NCI-H1092 (cell line): ENCODE results near the gene CHAD.

Source experiments
- DNase-seq: peaks from one replicate; lab custom pipeline; 2025; lab: John Stamatoyannopoulos, UW

CHAD gene

GRCh38 chr17:50458701-50459676 is 9.7 kb downstream of the CHAD start:
- no peak for DNase-seq

- DNase-seq, result no peak
These were observed 10.4 kb downstream of the CHAD start for GRCh38 chr17:50458270-50458669.

GRCh38 chr17:50457621-50458020 is 11.1 kb downstream of the CHAD start:
- no peak for DNase-seq

GRCh38 chr17:50453901-50454300 is 14.8 kb downstream of the CHAD start:
- no peak for DNase-seq

GRCh38 chr17:50452630-50453300 is 15.9 kb downstream of the CHAD start:
- DNase-seq, result no peak

GRCh38 chr17:50451943-50452629 is 16.6 kb downstream of the CHAD start:
- no peak for DNase-seq

- no peak for DNase-seq
These were observed 20.0 kb downstream of the CHAD start for GRCh38 chr17:50448643-50449042.

GRCh38 chr17:50447870-50448595 is 20.6 kb downstream of the CHAD start:
- DNase-seq, result no peak

GRCh38 chr17:50445730-50446325 is 22.9 kb downstream of the CHAD start:
- no peak for DNase-seq

GRCh38 chr17:50444841-50445715 is 23.6 kb downstream of the CHAD start:
- DNase-seq, result no peak

GRCh38 chr17:50443505-50443974 is 25.1 kb downstream of the CHAD start:
- no peak for DNase-seq

GRCh38 chr17:50440838-50441829 is 27.5 kb downstream of the CHAD start:
- DNase-seq, result no peak

- no peak for DNase-seq
These were observed 28.4 kb downstream of the CHAD start for GRCh38 chr17:50440172-50440837.

GRCh38 chr17:50439008-50439407 is 29.7 kb downstream of the CHAD start:
- DNase-seq, result no peak

- DNase-seq, result no peak
These were observed 31.3 kb downstream of the CHAD start for GRCh38 chr17:50437409-50437808.

GRCh38 chr17:50432125-50432762 is 36.4 kb downstream of the CHAD start:
- DNase-seq, result no peak

GRCh38 chr17:50430821-50431618 is 37.7 kb downstream of the CHAD start:
- no peak for DNase-seq
